ENCODE results near the gene SURF6. TPM values are rescaled to one million over a fixed set of nuclear protein-coding genes. Genes with fewer than 3 reads are reported as not detected.
A peak's percentile ranks its signal among the peaks of the same experiment; 100 is the strongest.

SURF6 gene
- total RNA-seq, 1 donor from 2014 or later = 15.2 TPM

DNA sequence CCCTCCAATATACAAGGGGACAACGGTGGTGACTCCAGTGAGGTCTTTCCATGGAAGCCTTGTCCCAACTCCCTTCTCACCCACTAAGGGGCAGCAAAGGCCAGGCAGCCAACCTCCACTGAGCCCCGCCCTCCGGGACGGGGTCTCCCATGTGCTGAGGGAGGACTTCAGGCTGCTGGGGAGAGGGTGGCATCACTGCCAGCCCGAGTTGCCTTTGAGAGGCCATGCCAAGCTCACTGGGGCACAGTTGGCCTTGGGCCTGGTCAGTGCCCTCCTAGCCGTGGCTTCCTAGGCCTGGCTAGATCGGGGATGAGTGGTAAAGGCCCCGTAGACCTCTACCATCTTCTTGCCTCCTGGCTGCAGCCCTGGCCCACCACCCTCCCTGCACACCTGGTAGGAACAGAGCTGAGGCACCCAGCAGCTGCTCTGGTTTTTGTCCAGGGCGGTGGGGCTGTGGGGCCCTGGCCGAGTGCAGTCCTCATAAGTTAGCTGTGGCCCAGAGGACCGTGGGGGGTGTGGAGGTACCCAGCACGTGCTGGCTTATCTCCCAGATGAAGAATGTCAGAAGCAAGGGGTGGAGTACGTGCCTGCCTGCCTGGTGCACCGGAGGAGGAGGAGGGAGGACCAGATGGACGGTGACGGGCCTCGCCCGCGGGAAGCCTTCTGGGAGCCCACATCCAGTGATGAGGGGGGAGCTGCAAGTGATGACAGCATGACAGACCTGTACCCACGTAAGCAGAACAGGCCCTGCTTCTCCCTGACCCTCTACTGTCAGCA, 23.6 kb upstream of the SURF6 start:
- Histone ChIP-seq H3K27ac (no peak overlapping the region), H3K27me3 (ENCODE audit: low read depth) (no peaks in the 10 kb centered on the region), H3K4me1 (peaks cover 28% of the 10 kb centered on the region), H3K4me3 (no peak overlapping the region), H3K36me3 (peaks cover 70% of the 10 kb centered on the region), H3K9me3 (no peaks in the 10 kb centered on the region)
- TF ChIP-seq CTCF (IDR thresholded peaks at IDR 0.05) = no peak
- DNase-seq (peak; percentile 44), ATAC-seq (no peak)
- intact Hi-C loops (cut with DNase I) = no loop called here

DNA sequence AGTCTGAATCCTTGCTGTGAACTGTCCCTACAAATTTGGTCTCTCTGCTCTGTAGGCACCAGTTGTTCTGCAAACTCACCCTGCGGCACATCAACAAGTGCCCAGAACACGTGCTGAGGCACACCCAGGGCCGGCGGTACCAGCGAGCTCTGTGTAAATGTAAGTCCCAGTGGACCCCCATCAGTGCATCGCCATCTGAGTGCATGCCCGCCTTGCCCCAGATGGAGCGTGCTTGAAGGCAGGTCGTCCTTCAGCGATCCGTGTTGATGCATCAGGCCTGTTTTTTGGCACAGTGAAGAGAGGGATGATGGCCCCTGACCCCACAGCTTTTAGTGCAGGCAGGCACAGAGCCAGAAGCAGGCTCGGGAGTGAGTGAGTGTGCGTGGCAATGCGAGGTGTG, 21.7 kb upstream of the SURF6 start:
- intact Hi-C loops (cut with DNase I) = no loop called here
- ATAC-seq = no peak
- Histone ChIP-seq H3K27ac (no peak overlapping the region), H3K4me3 (peak overlapping the region; percentile 91), H3K27me3 (ENCODE audit: low read depth) (no peaks in the 10 kb centered on the region), H3K36me3 (peaks cover 68% of the 10 kb centered on the region), H3K9me3 (no peaks in the 10 kb centered on the region), H3K4me1 (peaks cover 29% of the 10 kb centered on the region)
- TF ChIP-seq CTCF (IDR thresholded peaks at IDR 0.05) = no peak
- DNase-seq = no peak

GRCh38 chr9:133356391-133357091, 20.6 kb upstream of the SURF6 start, which contains the start of the genes SURF1 and SURF2:
SURF1 (minus strand) TSS chr9:133356487; CDS start chr9:133356453, 34 bp downstream.
SURF2 (plus strand) TSS chr9:133356550; CDS start chr9:133356593, 43 bp downstream.
- peaks cover 68% of the 10 kb centered on the region for H3K36me3 ChIP-seq
- intact Hi-C loops (cut with DNase I) = no loop called here

DNA sequence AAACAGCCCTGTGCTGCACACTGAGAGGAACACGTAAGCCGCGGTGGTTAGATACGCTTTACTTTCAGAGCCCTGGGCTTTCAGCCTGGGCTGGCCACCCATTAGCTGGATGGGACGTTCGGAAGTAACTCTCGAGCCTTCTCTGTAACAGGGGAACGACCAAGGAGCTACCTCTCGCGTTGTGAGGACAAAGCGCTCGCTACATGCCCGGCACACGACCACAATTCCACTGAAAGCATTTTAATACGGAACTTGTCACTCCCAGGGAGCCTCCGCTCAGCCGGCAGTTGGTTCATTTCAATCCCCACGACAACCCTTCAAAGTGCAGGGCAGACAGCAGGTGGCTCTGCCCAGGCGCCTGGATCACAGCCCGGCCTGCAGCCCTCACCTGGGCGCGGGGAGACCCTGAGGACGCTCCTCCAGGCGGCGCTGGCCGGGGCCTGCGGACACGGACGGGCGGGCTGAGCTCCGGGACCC, 19.9 kb upstream of the SURF6 start:
- no peak for DNase-seq
- Histone ChIP-seq H3K4me3 (peak overlapping the region; percentile 91), H3K36me3 (peaks cover 68% of the 10 kb centered on the region), H3K9me3 (no peaks in the 10 kb centered on the region), H3K27me3 (ENCODE audit: low read depth) (no peaks in the 10 kb centered on the region), H3K27ac (peak overlapping the region; percentile 88), H3K4me1 (peaks cover 29% of the 10 kb centered on the region)
- intact Hi-C loops (cut with DNase I) = no loop called here
- peak; percentile 3 to 42 for ATAC-seq
- TF ChIP-seq CTCF (IDR thresholded peaks at IDR 0.05) = peak; percentile 8

More at GRCh38 chr9:133356391-133357091, 20.6 kb upstream of the SURF6 start, which contains the start of the genes SURF1 and SURF2:
- peak; percentile 95 for DNase-seq
- Histone ChIP-seq H3K9me3 (no peaks in the 10 kb centered on the region), H3K27me3 (ENCODE audit: low read depth) (no peaks in the 10 kb centered on the region), H3K4me3 (peak within 1 kb of the TSS; percentile 91), H3K4me1 (peaks cover 29% of the 10 kb centered on the region), H3K27ac (peak within 1 kb of the TSS; percentile 88)
- TF ChIP-seq CTCF (IDR thresholded peaks at IDR 0.05) = no peak
- peak; percentile 94 to 96 for ATAC-seq

DNA sequence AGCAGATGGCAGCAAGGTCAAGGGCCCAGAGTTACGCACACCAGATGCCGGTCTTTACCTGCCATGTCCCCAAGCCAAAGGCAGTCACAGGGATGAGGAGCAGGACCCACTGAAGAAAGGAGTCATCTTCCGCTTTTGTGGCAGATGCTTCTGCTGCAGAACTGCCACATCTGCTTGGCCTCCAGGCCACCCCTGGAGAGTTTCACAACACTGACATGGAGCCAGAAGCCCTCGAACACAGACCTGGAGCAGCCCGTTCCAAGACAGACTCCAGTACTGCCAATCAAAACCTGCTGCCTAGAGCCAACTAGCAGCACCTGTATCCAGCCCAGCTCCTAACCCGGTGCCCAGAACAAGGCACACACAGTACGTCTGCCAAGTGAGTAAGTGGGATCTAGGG, 18.8 kb upstream of the SURF6 start:
- Histone ChIP-seq H3K9me3 (no peaks in the 10 kb centered on the region), H3K36me3 (peaks cover 68% of the 10 kb centered on the region), H3K4me3 (no peak overlapping the region), H3K27me3 (ENCODE audit: low read depth) (no peaks in the 10 kb centered on the region), H3K27ac (no peak overlapping the region), H3K4me1 (peaks cover 35% of the 10 kb centered on the region)
- no peak for DNase-seq
- intact Hi-C loops (cut with DNase I) = no loop called here
- no peak for TF ChIP-seq CTCF (IDR thresholded peaks at IDR 0.05)
- ATAC-seq = no peak

All from lower lobe of right lung (tissue), 2 donors.